Stomach (tissue), 9 donors: ENCODE measurements around the gene ABLIM3. TPM values are rescaled to one million over a fixed set of nuclear protein-coding genes. Genes with fewer than 3 reads are reported as not detected.

Source experiments
- DNase-seq, 2 donors: peaks; one replicate each; pipeline versions ENCODE4 v3.0.0 to v3.0.0-alpha.2; 2013 to 2019
- H3K27ac ChIP-seq, 5 donors: fragments of 200-600 bp in 4 of 5; sonication (generic) in 4 of 5; one replicate each; pipeline ENCODE4 v1.5.1; 2013 to 2019; ENCODE audit warnings: mild to moderate bottlenecking in 1 of 5, moderate library complexity in 1 of 5
- H3K27me3 ChIP-seq, 3 donors: fragments of 200-600 bp; sonication (generic); one replicate each; pipeline ENCODE4 v1.5.1; 2017 to 2019; ENCODE audit warnings: mixed run types in 1 of 3
- H3K36me3 ChIP-seq, 4 donors: fragments of 200-600 bp; sonication (generic); 1 replicate in 3 of 4; 2 replicates in 1 of 4; pipeline ENCODE4 v1.5.1; 2016 to 2019
- H3K4me1 ChIP-seq, 4 donors: fragments of 200-600 bp; sonication (generic); one replicate each; pipeline ENCODE4 v1.5.1; 2016 to 2019
- H3K4me3 ChIP-seq, 4 donors: fragments of 200-600 bp; sonication (generic) in 3 of 4; one replicate each; pipeline ENCODE4 v1.5.1; 2016 to 2019; ENCODE audit warnings: mild to moderate bottlenecking in 1 of 4
- H3K9me3 ChIP-seq, 4 donors: fragments of 200-600 bp; sonication (generic); one replicate each; pipeline ENCODE4 v1.5.1; 2016 to 2019
- EP300 ChIP-seq: sonication (generic); formaldehyde crosslinking; IDR thresholded peaks from one replicate; pipeline ENCODE4 v1.6.1; 2017; ENCODE audit warnings: antibody characterized with exemption
- POLR2A ChIP-seq, 4 donors: fragments of 450-650 bp; IDR thresholded peaks; one replicate each; pipeline ENCODE4 v1.6.1; 2016; ENCODE audit warnings: antibody characterized with exemption in 4 of 4, control low read depth in 2 of 4, mild to moderate bottlenecking in 1 of 4, moderate library complexity in 1 of 4
- POLR2AphosphoS5 ChIP-seq, 3 donors: sonication (generic); formaldehyde crosslinking; IDR thresholded peaks; one replicate each; pipeline ENCODE4 v1.6.1; 2016; ENCODE audit warnings: antibody characterized with exemption in 3 of 3
- WGBS, 5 donors: extraction: QIAGEN DNeasy Blood & Tissue Kit in 3 of 5; methylation state at CpG; one replicate each; pipeline versions ENCODE4 v1.1.5 to v1.1.7; 2013 to 2018; 5-methylcytosine and 5-hydroxymethylcytosine counted together
- intact Hi-C: fragments of 100-400 bp; cut with DNase I; formaldehyde crosslinking; loops from one replicate; pipeline ENCODE4 v1.15.1; 2023; ENCODE audit warnings: low total_unique reads
- polyA plus RNA-seq, 3 donors: library from polyadenylated mRNA; stranded (reverse); fragments of 200-250 nt; gene quantifications; one replicate each; pipeline ENCODE4 v1.2.3, GENCODE V29; 2013
- total RNA-seq, 5 donors: library from RNA; depleted of rRNA; stranded (reverse); fragments of >200 nt; gene quantifications; one replicate each; pipeline versions ENCODE4 v1.1.0 to v1.2.3, GENCODE V29; 2014 to 2016
- TF ChIP-seq, protein P1 (sequence below), 7 experiments: fragments of 450-650 bp in 4 of 7; fragments of 200-600 bp in 3 of 7; sonication (generic) in 3 of 7; IDR thresholded peaks; one replicate each; pipeline ENCODE4 v1.5.1; 2016 to 2019; ENCODE audit warnings: antibody characterized with exemption in 7 of 7, control low read depth in 2 of 7, mild to moderate bottlenecking in 1 of 7
- donor health status: healthy with polysubstance abuse.
- donor health status: Bipolar disorder and iron deficiency.
- donor health status: healthy.

The ABLIM3 gene
- total and polyA plus RNA-seq, 8 donors = 4.6 to 21.4 (median 10.3) TPM

DNA sequence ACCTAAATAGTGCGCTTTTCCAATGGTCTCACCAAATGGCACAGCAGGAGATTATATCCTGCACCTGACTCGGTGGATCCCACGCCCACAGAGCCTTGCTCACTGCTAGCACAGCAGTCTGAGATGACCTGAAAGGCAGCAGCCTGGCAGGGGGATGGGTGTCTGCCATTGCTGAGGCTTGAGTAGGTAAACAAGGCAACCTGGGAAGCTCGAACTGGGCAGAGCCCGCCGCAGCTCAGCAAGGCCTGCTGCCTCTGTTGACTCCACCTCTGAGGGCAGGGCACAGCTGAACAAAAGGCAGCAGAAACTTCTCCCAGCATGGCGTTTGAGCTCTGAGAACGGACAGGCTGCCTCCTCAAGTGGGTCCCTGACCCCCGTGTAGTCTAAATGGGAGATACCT lies 18.1 kb upstream of the ABLIM3 start:
- DNase-seq = no peak
- intact Hi-C loops = no loop called here
- 50 to 72% (median 53%) methylated on average over 6 to 9 of the region's 9 CpGs for WGBS, 5 donors

DNA sequence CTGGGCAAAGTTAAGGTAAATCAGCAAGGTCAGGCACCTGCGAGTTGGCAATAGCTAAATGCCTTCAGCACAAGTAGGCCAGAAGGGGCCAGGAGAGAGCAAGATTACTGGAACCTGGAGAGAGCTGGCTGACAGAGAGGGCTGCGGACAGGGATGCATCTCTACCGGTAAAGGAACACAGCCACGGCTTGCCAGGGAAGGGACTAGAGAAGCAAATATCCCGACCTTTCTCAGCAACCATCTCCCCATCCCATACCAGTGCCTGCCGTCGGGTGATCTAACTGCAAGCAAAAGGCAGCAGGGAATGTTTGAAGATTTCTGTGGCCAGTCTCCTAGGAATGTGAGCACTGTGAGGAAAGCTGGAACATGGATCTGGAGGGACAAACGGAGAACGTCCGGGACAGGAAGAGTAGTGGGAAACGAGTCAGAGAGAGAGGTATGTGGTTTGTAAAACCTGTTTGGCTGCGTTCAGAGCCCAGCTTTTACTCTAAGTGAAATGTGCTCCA lies 15.9 kb upstream of the ABLIM3 start:
- no peaks in the 10 kb centered on the region for H3K4me1 ChIP-seq
- intact Hi-C loops = no loop called here
- peak; percentile 52 for DNase-seq
- TF ChIP-seq POLR2A (IDR thresholded peaks at IDR 0.05) = no peak
- TF ChIP-seq EP300 = no peak
- TF ChIP-seq, protein P1, sequence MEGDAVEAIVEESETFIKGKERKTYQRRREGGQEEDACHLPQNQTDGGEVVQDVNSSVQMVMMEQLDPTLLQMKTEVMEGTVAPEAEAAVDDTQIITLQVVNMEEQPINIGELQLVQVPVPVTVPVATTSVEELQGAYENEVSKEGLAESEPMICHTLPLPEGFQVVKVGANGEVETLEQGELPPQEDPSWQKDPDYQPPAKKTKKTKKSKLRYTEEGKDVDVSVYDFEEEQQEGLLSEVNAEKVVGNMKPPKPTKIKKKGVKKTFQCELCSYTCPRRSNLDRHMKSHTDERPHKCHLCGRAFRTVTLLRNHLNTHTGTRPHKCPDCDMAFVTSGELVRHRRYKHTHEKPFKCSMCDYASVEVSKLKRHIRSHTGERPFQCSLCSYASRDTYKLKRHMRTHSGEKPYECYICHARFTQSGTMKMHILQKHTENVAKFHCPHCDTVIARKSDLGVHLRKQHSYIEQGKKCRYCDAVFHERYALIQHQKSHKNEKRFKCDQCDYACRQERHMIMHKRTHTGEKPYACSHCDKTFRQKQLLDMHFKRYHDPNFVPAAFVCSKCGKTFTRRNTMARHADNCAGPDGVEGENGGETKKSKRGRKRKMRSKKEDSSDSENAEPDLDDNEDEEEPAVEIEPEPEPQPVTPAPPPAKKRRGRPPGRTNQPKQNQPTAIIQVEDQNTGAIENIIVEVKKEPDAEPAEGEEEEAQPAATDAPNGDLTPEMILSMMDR (IDR thresholded peaks at IDR 0.05) = peak in 1 of 7 experiments; percentile 33
- TF ChIP-seq POLR2AphosphoS5 (IDR thresholded peaks at IDR 0.05) = no peak
- 23 to 31% (median 27%) methylated on average over 12 of the region's 12 CpGs for WGBS, 5 donors
- H3K9me3 ChIP-seq = peaks cover 0 to 4% (median 0%) of the 10 kb centered on the region in 4 donors
- no peak overlapping the region for H3K4me3 ChIP-seq
- no peak overlapping the region for H3K27ac ChIP-seq
- no peaks in the 10 kb centered on the region for H3K27me3 ChIP-seq
- H3K36me3 ChIP-seq = no peaks in the 10 kb centered on the region

More for the DNA sequence above, 18.1 kb upstream of the ABLIM3 start:
- Histone ChIP-seq H3K4me3 (no peak overlapping the region), H3K4me1 (no peaks in the 10 kb centered on the region), H3K27ac (no peak overlapping the region), H3K27me3 (no peaks in the 10 kb centered on the region), H3K9me3 (peaks cover 0 to 4% (median 0%) of the 10 kb centered on the region in 4 donors), H3K36me3 (no peaks in the 10 kb centered on the region)
- TF ChIP-seq POLR2A (IDR thresholded peaks at IDR 0.05) = no peak
- TF ChIP-seq POLR2AphosphoS5 (IDR thresholded peaks at IDR 0.05) = no peak
- TF ChIP-seq, protein P1 (IDR thresholded peaks at IDR 0.05) = no peak
- no peak for TF ChIP-seq EP300

DNA sequence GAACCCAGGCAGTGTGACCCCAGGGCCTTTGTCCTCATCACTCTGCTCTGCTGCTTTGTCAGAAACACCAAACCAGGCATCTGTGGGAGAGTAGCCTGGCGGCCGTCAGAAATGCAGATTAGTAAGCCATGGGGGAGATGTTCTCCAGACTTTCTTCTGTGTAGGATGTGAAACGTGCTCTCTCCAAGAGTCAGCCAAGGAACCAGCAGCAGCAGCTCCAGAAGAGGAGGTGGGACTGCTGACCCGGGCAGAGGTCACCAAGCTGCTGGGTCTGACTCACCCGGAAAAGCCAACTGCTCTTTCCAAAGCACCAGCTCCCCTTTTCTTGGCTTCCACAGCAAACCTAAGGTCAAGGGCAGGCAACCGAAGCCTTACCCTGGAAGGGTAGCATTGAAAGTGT lies 14.4 kb upstream of the ABLIM3 start:
- H3K27ac ChIP-seq = no peak overlapping the region
- TF ChIP-seq POLR2AphosphoS5 (IDR thresholded peaks at IDR 0.05) (no peak), POLR2A (IDR thresholded peaks at IDR 0.05) (no peak)
- peaks cover 0 to 4% (median 0%) of the 10 kb centered on the region in 4 donors for H3K9me3 ChIP-seq
- H3K36me3 ChIP-seq = no peaks in the 10 kb centered on the region
- intact Hi-C loops = no loop called here
- no peaks in the 10 kb centered on the region for H3K27me3 ChIP-seq
- WGBS, 5 donors = 61 to 70% (median 62%) methylated on average over 5 to 6 of the region's 6 CpGs
- no peak overlapping the region for H3K4me3 ChIP-seq
- no peaks in the 10 kb centered on the region for H3K4me1 ChIP-seq
- no peak for DNase-seq

DNA sequence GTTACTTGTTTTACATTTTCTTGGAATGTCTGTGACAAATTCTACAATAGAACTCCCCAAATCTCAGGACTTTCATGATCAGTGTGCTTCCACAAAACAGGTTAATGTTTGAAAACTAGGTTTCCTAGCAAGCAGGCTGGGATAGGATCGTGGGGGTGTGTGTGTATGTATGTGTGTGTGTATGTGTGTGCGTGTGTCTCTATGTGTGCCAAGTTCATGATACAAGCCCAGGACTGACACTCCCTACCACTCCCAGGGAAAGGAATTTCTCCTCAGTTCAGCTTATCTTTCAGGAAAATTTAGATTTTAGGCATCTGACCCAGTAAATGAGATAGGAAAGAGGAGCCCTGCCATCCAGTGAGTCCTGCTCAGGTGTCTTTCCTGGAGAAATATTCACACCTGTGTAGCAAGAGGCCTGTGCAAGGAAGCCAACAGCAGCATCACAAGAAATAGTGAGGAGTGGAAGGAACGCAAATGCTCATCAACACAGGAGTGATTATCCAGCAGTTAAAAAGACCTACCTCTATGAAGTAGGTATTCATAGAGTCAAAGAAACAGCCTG lies 13.8 kb upstream of the ABLIM3 start:
- no peak overlapping the region for H3K27ac ChIP-seq
- H3K36me3 ChIP-seq = no peaks in the 10 kb centered on the region
- TF ChIP-seq, protein P1 (IDR thresholded peaks at IDR 0.05) = no peak
- no peak for TF ChIP-seq EP300
- TF ChIP-seq POLR2A (IDR thresholded peaks at IDR 0.05) = no peak
- TF ChIP-seq POLR2AphosphoS5 (IDR thresholded peaks at IDR 0.05) = no peak
- H3K27me3 ChIP-seq = no peaks in the 10 kb centered on the region
- no peak overlapping the region for H3K4me3 ChIP-seq
- WGBS, 5 donors = 52 to 72% (median 58%) methylated on average over 3 of the region's 3 CpGs
- peak in 1 of 2 donors; percentile 50 for DNase-seq
- H3K4me1 ChIP-seq = no peaks in the 10 kb centered on the region
- intact Hi-C loops = no loop called here
- peaks cover 0 to 4% (median 0%) of the 10 kb centered on the region in 4 donors for H3K9me3 ChIP-seq
